BE2C (cell line): ENCODE measurements around the gene TNFRSF1B.

ENCODE experiments used
- DNase-seq: peaks from one replicate; pipeline ENCODE4 v3.0.0-alpha.2; 2020
- H3K27me3 ChIP-seq: fragments of 250-450 bp; sonication (Bioruptor Pico); 2 replicates; pipeline ENCODE4 v1.5.1; 2020; ENCODE audit warnings: mild to moderate bottlenecking
- H3K36me3 ChIP-seq: fragments of 250-450 bp; sonication (Bioruptor Pico); 2 replicates; pipeline ENCODE4 v1.5.1; 2020; ENCODE audit warnings: mild to moderate bottlenecking
- H3K4me1 ChIP-seq: fragments of 250-450 bp; sonication (Bioruptor Pico); 2 replicates; pipeline ENCODE4 v1.5.1; 2020
- H3K4me3 ChIP-seq: 2 replicates; pipeline ENCODE4 v1.5.1; 2011; ENCODE audit warnings: low read depth, low read length
- H3K9me3 ChIP-seq: fragments of 250-450 bp; sonication (Bioruptor Pico); 2 replicates; pipeline ENCODE4 v1.5.1; 2020
- CTCF ChIP-seq: IDR thresholded peaks from 2 replicates; pipeline ENCODE4 v1.5.1; 2012; ENCODE audit warnings: mild to moderate bottlenecking, low read depth, low read length

Gene TNFRSF1B

GRCh38 chr1:12244078-12244477, 77.3 kb downstream of the TNFRSF1B start:
- peak; percentile 48 for TF ChIP-seq CTCF
- DNase-seq, result no peak
- no peaks in the 10 kb centered on the region for H3K27me3 ChIP-seq
- no peak overlapping the region for H3K4me3 ChIP-seq
- no peaks in the 10 kb centered on the region for H3K9me3 ChIP-seq
- H3K36me3 ChIP-seq, result no peaks in the 10 kb centered on the region; the same call in 1 of the 2 replicates
- no peaks in the 10 kb centered on the region for H3K4me1 ChIP-seq

GRCh38 chr1:12244585-12244984, 77.8 kb downstream of the TNFRSF1B start:
- no peaks in the 10 kb centered on the region for H3K27me3 ChIP-seq
- no peak for TF ChIP-seq CTCF
- H3K9me3 ChIP-seq, result no peaks in the 10 kb centered on the region
- no peaks in the 10 kb centered on the region for H3K4me1 ChIP-seq
- no peak for DNase-seq
- no peak overlapping the region for H3K4me3 ChIP-seq
- no peaks in the 10 kb centered on the region; the same call in 1 of the 2 replicates for H3K36me3 ChIP-seq

GRCh38 chr1:12245116-12245515, 78.3 kb downstream of the TNFRSF1B start:
- no peak for DNase-seq
- no peak for TF ChIP-seq CTCF
- Histone ChIP-seq H3K4me3 (no peak overlapping the region), H3K36me3 (no peaks in the 10 kb centered on the region; the same call in 1 of the 2 replicates), H3K4me1 (no peaks in the 10 kb centered on the region), H3K27me3 (no peaks in the 10 kb centered on the region), H3K9me3 (no peaks in the 10 kb centered on the region)

- H3K36me3 ChIP-seq, result no peaks in the 10 kb centered on the region; the same call in 1 of the 2 replicates
Measured at GRCh38 chr1:12245733-12246132, 78.9 kb downstream of the TNFRSF1B start.

GRCh38 chr1:12246584-12246983, 79.8 kb downstream of the TNFRSF1B start:
- Histone ChIP-seq H3K36me3 (no peaks in the 10 kb centered on the region; the same call in 1 of the 2 replicates), H3K4me3 (no peak overlapping the region), H3K27me3 (no peaks in the 10 kb centered on the region), H3K4me1 (no peaks in the 10 kb centered on the region), H3K9me3 (no peaks in the 10 kb centered on the region)
- DNase-seq, result no peak
- no peak for TF ChIP-seq CTCF

More at GRCh38 chr1:12245733-12246132, 78.9 kb downstream of the TNFRSF1B start:
- no peaks in the 10 kb centered on the region for H3K27me3 ChIP-seq
- no peaks in the 10 kb centered on the region for H3K4me1 ChIP-seq
- no peak for TF ChIP-seq CTCF
- no peak for DNase-seq
- H3K9me3 ChIP-seq, result no peaks in the 10 kb centered on the region
- no peak overlapping the region for H3K4me3 ChIP-seq

GRCh38 chr1:12249181-12249580, 82.4 kb downstream of the TNFRSF1B start:
- H3K4me3 ChIP-seq, result no peak overlapping the region
- no peak for DNase-seq
- no peaks in the 10 kb centered on the region for H3K27me3 ChIP-seq
- H3K9me3 ChIP-seq, result no peaks in the 10 kb centered on the region
- H3K36me3 ChIP-seq, result no peaks in the 10 kb centered on the region; the same call in 1 of the 2 replicates
- H3K4me1 ChIP-seq, result no peaks in the 10 kb centered on the region
- no peak for TF ChIP-seq CTCF
